ENCODE data around the gene TNFRSF6B. TPM values are rescaled to one million over a fixed set of nuclear protein-coding genes. Genes with fewer than 3 reads are reported as not detected.

The TNFRSF6B gene
- total RNA-seq, 4 donors from 2014 or later: 2.1 to 16.1 (median 11.1) TPM

- H3K27ac ChIP-seq: no peak overlapping the region
- 0% methylated on average over 19 of the region's 91 CpGs for WGBS
- H3K4me3 ChIP-seq: peak overlapping the region; percentile 79
- H3K9me3 ChIP-seq: no peaks in the 10 kb centered on the region
- H3K27me3 ChIP-seq: peaks cover 4% of the 10 kb centered on the region
- H3K4me1 ChIP-seq: peaks cover 40% of the 10 kb centered on the region
- DNase-seq (ENCODE audit: low spot score in 2 of 2): no peak
- no peaks in the 10 kb centered on the region for H3K36me3 ChIP-seq
- TF ChIP-seq POLR2AphosphoS5 (IDR thresholded peaks at IDR 0.05) (no peak), EP300 (IDR thresholded peaks at IDR 0.05) (no peak), CTCF (IDR thresholded peaks at IDR 0.05) (no peak), POLR2A (IDR thresholded peaks at IDR 0.05) (no peak)
Observed at GRCh38 chr20:63652192-63652980, 44.1 kb upstream of the TNFRSF6B start.

- peak in 2 of 3 donors; percentile 20 to 34 for TF ChIP-seq POLR2AphosphoS5 (IDR thresholded peaks at IDR 0.05)
- no peak for TF ChIP-seq EP300 (IDR thresholded peaks at IDR 0.05)
- no peak for TF ChIP-seq CTCF (IDR thresholded peaks at IDR 0.05)
- no peak for TF ChIP-seq POLR2A (IDR thresholded peaks at IDR 0.05)
- no peaks in the 10 kb centered on the region for H3K36me3 ChIP-seq
- H3K9me3 ChIP-seq: no peaks in the 10 kb centered on the region
- H3K4me3 ChIP-seq: peak within 1 kb of the TSS; percentile 79
- DNase-seq (ENCODE audit: low spot score in 2 of 2): peak; percentile 92
- H3K4me1 ChIP-seq: peaks cover 47% of the 10 kb centered on the region
- peaks cover 4% of the 10 kb centered on the region for H3K27me3 ChIP-seq
- peak within 1 kb of the TSS; percentile 45 for H3K27ac ChIP-seq
- under 1% methylated on average over 16 of the region's 73 CpGs for WGBS
Observed at GRCh38 chr20:63653041-63653973, 43.1 kb upstream of the TNFRSF6B start, which contains the start of gene STMN3. TSS of gene STMN3 (minus strand) at chr20:63653424. CDS start at chr20:63653345, 79 bp downstream.

- Histone ChIP-seq H3K4me3 (peak overlapping the region; percentile 79), H3K27ac (peak overlapping the region; percentile 45)
- 37% methylated on average over 10 of the region's 15 CpGs for WGBS
Observed at GRCh38 chr20:63653974-63654668, 42.3 kb upstream of the TNFRSF6B start.

GRCh38 chr20:63655249-63655648, 41.2 kb upstream of the TNFRSF6B start:
- no CpG with 5 or more reads among the region's 4 CpGs for WGBS
- Histone ChIP-seq H3K4me3 (no peak overlapping the region), H3K9me3 (no peaks in the 10 kb centered on the region), H3K27me3 (peaks cover 4% of the 10 kb centered on the region), H3K4me1 (peaks cover 60% of the 10 kb centered on the region), H3K36me3 (no peaks in the 10 kb centered on the region), H3K27ac (no peak overlapping the region)
- DNase-seq (ENCODE audit: low spot score in 2 of 2): no peak
- TF ChIP-seq POLR2AphosphoS5 (IDR thresholded peaks at IDR 0.05): no peak
- TF ChIP-seq EP300 (IDR thresholded peaks at IDR 0.05): no peak

More at GRCh38 chr20:63653974-63654668, 42.3 kb upstream of the TNFRSF6B start:
- Histone ChIP-seq H3K4me1 (peaks cover 53% of the 10 kb centered on the region), H3K9me3 (no peaks in the 10 kb centered on the region), H3K27me3 (peaks cover 4% of the 10 kb centered on the region), H3K36me3 (no peaks in the 10 kb centered on the region)
- no peak for DNase-seq (ENCODE audit: low spot score in 2 of 2)
- TF ChIP-seq CTCF (IDR thresholded peaks at IDR 0.05) (no peak), POLR2AphosphoS5 (IDR thresholded peaks at IDR 0.05) (no peak), POLR2A (IDR thresholded peaks at IDR 0.05) (no peak), EP300 (IDR thresholded peaks at IDR 0.05) (no peak)

GRCh38 chr20:63656451-63656850, 40.0 kb upstream of the TNFRSF6B start:
- Histone ChIP-seq H3K27me3 (peaks cover 4% of the 10 kb centered on the region), H3K27ac (no peak overlapping the region), H3K4me3 (no peak overlapping the region), H3K4me1 (peaks cover 56% of the 10 kb centered on the region), H3K9me3 (no peaks in the 10 kb centered on the region), H3K36me3 (peaks cover 7% of the 10 kb centered on the region)
- DNase-seq (ENCODE audit: low spot score in 2 of 2): no peak
- TF ChIP-seq POLR2A (IDR thresholded peaks at IDR 0.05): no peak
- no peak for TF ChIP-seq CTCF (IDR thresholded peaks at IDR 0.05)
- TF ChIP-seq POLR2AphosphoS5 (IDR thresholded peaks at IDR 0.05): no peak
- TF ChIP-seq EP300 (IDR thresholded peaks at IDR 0.05): no peak
- WGBS: 83% methylated on average over 3 of the region's 3 CpGs

All from suprapubic skin (tissue), 4 donors.